HG03175 (cell line): ENCODE results near the gene AHDC1.
"Not testable (repeated sequence)": the region's sequence is repeated elsewhere in the genome, so short reads cannot be mapped to it uniquely, and the experiment has no call there.

ENCODE experiments used
- ATAC-seq: cut with Tn5 transposase; IDR thresholded peaks from one replicate; pipeline ENCODE4 v1.9.1; 2021; ENCODE audit warnings: mild to moderate bottlenecking, moderate library complexity; ENCODE audit not compliant: unreplicated experiment

AHDC1 gene

GRCh38 chr1:27521861-27522431 lies 82.0 kb downstream of the AHDC1 start:
- no peak for ATAC-seq

GRCh38 chr1:27521336-27521831 lies 82.6 kb downstream of the AHDC1 start:
- ATAC-seq, result no peak

GRCh38 chr1:27520651-27521050 lies 83.3 kb downstream of the AHDC1 start:
- no peak for ATAC-seq

GRCh38 chr1:27519331-27520258 lies 84.3 kb downstream of the AHDC1 start:
- no peak for ATAC-seq

GRCh38 chr1:27518808-27519207 lies 85.1 kb downstream of the AHDC1 start:
- ATAC-seq, result no peak

GRCh38 chr1:27517907-27518718 lies 85.8 kb downstream of the AHDC1 start:
- no peak for ATAC-seq

- ATAC-seq, result no peak
These were observed 86.6 kb downstream of the AHDC1 start for GRCh38 chr1:27517301-27517700.

- no peak for ATAC-seq
These were observed 88.3 kb downstream of the AHDC1 start for GRCh38 chr1:27515626-27516025.

- no peak for ATAC-seq
These were observed 90.0 kb downstream of the AHDC1 start for GRCh38 chr1:27513958-27514357.

GRCh38 chr1:27513528-27513927 lies 90.4 kb downstream of the AHDC1 start:
- no peak for ATAC-seq

- ATAC-seq, result no peak
These were observed 94.5 kb downstream of the AHDC1 start for GRCh38 chr1:27509127-27510080.

- no peak for ATAC-seq
These were observed 95.8 kb downstream of the AHDC1 start for GRCh38 chr1:27507960-27508665.

- ATAC-seq, result no peak
These were observed 97.2 kb downstream of the AHDC1 start for GRCh38 chr1:27506703-27507102.

- no peak for ATAC-seq
These were observed 98.6 kb downstream of the AHDC1 start for GRCh38 chr1:27505420-27505680.

GRCh38 chr1:27504588-27505419 lies 99.1 kb downstream of the AHDC1 start:
- ATAC-seq, result no peak

GRCh38 chr1:27503844-27504587 lies 99.9 kb downstream of the AHDC1 start:
- no peak for ATAC-seq

- ATAC-seq, result no peak
These were observed 100.9 kb downstream of the AHDC1 start for GRCh38 chr1:27503033-27503432.

- ATAC-seq, result not testable (repeated sequence)
These were observed 102.8 kb downstream of the AHDC1 start for GRCh38 chr1:27501159-27501558.
